PC-9 (cell line): ENCODE data around the gene KCNH4.

ENCODE experiments used
- EZH2 ChIP-seq: fragments of 200-600 bp; sonication (generic); IDR thresholded peaks from 2 replicates; pipeline ENCODE4 v1.8.0; 2017; ENCODE audit warnings: antibody characterized with exemption, low read depth
- TF ChIP-seq, protein P1 (sequence below): fragments of 200-600 bp; sonication (generic); conservative IDR thresholded peaks from 2 replicates; pipeline ENCODE4 v1.6.1; 2017; ENCODE audit warnings: mixed run types, antibody characterized with exemption, mild to moderate bottlenecking, moderate library complexity

- TF ChIP-seq, protein P1, sequence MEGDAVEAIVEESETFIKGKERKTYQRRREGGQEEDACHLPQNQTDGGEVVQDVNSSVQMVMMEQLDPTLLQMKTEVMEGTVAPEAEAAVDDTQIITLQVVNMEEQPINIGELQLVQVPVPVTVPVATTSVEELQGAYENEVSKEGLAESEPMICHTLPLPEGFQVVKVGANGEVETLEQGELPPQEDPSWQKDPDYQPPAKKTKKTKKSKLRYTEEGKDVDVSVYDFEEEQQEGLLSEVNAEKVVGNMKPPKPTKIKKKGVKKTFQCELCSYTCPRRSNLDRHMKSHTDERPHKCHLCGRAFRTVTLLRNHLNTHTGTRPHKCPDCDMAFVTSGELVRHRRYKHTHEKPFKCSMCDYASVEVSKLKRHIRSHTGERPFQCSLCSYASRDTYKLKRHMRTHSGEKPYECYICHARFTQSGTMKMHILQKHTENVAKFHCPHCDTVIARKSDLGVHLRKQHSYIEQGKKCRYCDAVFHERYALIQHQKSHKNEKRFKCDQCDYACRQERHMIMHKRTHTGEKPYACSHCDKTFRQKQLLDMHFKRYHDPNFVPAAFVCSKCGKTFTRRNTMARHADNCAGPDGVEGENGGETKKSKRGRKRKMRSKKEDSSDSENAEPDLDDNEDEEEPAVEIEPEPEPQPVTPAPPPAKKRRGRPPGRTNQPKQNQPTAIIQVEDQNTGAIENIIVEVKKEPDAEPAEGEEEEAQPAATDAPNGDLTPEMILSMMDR, result no peak
- no peak for TF ChIP-seq EZH2
These were observed 9.7 kb upstream of the KCNH4 start for GRCh38 chr17:42190491-42191274.
